ENCODE results near the gene ACCSL.

The ACCSL gene

DNA sequence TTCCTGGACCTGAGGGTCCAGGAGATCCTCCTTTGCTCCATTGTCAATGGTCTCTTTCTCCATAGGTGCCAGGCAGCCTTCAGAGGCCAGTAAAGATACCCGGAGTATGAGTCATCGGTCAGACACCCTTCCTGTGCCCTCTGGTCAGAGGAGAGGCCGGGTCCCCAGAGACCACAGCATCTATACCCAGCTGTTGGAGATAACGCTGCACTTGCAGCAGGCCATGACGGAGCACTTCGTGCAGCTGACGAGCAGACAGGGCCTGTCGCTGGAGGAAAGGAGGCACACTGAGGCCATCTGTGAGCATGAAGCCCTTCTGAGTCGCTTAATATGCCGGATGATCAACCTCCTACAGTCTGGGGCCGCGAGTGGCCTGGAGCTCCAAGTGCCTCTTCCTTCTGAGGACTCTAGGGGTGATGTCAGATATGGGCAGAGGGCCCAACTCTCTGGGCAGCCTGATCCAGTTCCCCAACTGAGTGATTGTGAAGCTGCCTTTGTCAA, at the start of gene ACCSL:
ACCSL (plus strand) TSS at position 51 of the 501 bp plus-strand sequence; CDS start at position 107, 56 bp downstream.
- DNase-seq, result no peak

DNA sequence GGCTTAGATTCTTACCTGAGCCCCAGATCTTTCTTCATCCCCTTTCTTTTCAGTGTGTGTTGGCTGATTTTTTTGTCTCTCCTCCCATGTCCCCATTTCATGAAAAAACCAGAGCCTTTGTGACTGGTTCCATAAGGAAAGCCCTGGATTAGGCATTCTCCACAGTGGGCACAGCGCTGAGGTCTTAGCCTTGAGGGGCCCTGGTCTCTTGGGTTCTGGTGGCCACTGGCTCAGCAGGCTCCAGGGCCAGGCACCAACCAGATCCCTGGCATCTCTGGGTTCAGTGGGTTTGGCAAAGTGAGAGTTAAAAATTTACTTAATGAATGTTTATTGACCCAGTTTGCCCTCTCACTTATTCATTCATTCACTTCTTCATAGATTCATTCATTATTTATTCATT, 49.5 kb upstream of the ACCSL start:
- DNase-seq, result no peak

DNA sequence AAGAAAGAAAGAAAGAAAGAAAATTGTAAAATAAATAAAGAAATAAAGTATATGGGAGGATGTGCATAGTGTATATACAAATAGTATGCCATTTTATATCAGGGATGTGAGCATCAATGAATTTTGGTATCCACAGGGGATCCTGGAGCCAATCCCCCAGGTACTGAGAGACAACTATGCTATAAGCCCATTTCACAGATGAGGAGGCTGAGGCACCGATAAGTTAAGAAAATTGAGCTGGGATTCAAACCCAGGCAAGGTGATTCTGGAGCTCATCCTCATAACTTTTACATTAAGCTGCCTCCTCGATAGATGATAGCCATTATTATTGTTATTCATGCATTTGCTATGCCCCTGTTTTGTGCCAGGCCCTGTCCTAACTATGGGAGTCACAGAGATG, 47.0 kb upstream of the ACCSL start:
- DNase-seq, result no peak

DNA sequence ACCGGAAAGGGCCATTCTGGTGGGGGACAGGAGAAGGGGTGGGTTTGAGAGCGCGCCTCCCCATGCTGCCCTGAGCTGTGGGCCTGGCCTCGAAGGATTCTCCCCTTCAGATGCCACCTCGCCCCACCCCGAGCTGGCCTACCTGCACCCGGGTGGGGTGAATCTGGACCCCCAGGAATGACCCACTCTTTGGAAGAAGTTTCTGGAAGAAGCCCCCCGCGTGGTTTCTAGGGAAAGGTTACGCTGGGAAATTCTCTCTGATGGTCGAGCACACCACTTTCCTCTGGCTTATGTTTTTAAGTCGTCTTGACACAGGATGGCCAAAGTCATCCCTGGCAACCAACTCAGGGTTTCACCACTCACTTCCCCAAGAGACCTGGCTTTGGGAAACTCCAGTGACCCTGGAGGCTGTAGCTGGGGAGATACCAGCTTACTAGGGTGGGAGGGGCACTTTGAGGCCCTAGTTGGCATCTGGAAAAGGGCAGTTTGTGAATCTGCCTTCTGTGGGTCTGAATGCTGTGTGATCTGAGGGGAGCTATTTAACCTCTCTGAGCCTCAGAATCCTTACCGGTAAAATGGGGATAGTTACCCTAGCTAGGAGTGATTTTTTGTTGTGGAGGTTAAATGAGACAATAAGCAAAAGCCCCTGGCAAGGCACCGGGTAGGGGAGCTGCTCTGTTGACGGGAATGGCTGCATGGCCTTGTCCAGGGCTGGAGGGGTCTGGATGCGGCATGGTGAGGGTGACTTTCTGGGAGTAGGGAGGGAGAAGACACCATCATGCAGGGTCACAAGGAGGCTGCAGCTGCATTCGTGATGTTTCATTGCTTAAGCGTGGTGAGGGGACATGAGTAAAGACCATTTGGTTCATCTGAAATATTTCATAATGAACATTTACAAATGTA, 45.3 kb upstream of the ACCSL start:
- no peak for DNase-seq

DNA sequence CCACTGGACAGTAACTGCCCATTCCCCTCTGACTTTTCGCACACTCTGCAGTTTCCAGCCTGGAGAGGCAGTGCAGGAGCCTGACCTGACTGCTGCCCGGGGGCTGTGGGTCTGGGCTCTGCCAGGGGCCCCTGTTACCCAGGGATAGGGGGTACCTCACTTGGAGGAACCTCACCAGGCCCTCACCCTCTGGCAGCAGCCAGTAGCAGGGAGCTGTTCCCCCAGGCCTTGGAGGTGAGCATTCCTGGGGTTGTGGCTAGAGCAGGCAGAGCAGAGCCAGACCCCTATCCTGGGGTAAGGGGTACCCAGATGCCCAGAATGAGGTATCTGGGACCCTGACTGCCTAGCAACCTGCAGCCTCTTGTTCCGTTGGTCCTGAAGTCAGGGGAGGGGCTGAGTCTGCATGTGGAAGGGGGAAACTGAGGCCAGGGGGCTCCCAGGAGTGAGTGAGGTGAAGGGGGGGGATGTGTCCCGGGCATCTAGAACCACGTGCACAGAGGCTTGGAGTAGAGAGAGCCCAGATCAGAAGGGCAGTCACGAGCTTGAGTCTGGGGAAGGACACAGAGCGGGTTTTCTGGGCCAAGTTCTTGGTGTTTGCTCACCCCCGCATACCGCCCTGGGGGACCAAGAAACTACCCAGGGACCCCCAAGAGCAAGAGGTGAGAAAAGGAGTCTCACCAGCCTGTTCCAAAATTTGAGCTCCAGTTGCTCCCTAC, 43.9 kb upstream of the ACCSL start:
- DNase-seq, result no peak

DNA sequence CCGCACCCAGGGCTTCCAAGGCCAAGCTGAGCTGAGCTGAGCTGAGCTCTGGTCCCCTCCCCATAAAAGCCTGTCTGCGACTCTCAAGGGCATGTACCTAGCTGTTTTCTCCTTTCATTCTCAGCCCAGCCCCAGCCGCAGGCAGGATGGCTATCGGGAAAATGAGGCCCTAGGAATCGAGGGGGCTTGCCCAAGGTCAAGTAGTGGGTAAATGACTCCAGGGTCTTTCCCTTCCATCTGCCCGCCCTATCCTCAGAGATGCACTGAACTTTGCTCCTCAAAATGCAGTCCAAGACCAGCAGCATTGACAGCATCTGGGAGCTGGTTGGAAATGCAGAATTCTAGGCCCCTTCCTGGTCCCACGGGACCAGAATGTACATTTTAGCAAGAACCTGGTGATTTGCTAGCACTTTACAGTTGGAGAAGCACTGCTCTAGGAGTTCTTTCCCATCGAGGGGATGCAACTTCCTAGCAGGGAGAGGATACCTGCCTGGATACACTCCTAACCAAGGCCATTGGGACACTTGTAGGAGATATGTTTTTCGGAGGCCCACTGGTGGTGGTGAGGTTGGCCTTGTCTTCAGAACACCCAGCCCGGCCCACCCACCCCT, 43.2 kb upstream of the ACCSL start:
- DNase-seq, result no peak

DNA sequence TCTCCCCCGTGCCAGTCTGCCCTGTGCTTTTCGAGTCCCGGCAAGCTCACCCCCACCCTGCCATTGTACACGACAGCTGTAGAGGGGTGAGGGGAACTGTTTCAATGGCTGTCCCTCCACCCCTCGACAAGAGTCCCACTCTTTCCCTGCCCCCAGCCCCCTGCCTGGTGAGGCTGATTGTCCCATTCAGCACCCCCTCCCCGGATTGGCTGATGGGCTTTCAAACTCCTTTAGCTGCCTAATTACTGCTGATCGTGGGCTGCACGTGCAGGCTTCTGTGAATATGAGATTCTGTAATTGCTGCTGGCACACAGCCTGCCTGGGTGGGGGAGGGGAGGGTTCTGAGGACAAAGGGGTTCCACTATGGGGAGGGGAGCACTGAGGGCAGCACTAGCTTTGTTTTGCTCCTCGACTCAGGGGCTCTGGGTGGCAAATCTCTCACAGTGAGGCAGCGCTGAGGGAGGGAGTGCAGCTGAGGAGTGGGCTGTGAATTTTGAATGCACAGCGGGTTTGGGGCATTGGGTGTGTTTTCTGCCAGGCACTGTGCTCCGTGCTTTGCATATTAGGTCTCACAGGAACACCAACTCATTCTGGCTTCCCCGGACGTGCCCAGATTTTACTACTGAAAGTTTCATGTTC, 42.6 kb upstream of the ACCSL start:
- no peak for DNase-seq

DNA sequence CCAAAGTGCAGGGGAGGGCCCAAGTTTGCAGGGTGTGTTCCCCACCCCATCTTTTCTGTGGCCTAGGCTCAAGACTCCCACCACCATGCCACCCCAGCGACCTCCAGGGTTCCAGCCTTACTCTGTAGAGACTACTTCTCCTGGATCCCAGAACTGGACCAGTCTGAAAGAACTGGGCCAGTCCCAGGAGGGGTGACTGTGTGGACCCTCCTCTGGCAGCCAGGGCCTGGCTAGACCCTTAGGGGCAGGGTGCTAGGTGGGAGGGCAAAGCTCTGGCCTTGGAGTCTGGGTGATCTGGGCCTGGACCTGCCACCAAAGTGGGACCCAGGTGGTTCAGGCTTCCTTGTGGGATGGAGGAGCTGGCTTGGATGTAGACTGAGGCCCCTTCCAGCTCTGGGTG, 41.8 kb upstream of the ACCSL start:
- DNase-seq, result no peak

DNA sequence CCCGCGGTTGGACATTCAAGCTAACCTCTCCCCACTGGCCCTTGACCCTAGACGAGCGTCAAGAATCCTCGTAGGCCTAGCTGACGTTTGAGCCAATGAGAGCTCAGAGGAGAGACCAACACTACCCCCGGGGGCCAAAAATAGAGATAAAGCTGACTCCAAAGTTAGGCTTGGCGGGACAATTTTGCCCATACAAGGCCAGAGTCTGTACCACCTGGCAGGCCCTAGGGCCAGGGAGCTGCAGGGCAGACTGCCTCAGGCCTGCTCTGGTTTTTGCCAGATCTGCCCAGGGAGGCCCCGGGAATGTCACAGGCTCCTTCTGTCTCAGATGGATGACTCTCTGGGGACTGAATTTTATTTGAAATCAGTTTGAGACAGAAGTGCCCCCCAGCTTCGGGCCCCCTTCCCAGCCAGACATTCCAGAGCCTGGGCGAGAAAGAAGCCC, 40.8 kb upstream of the ACCSL start:
- DNase-seq, result no peak

DNA sequence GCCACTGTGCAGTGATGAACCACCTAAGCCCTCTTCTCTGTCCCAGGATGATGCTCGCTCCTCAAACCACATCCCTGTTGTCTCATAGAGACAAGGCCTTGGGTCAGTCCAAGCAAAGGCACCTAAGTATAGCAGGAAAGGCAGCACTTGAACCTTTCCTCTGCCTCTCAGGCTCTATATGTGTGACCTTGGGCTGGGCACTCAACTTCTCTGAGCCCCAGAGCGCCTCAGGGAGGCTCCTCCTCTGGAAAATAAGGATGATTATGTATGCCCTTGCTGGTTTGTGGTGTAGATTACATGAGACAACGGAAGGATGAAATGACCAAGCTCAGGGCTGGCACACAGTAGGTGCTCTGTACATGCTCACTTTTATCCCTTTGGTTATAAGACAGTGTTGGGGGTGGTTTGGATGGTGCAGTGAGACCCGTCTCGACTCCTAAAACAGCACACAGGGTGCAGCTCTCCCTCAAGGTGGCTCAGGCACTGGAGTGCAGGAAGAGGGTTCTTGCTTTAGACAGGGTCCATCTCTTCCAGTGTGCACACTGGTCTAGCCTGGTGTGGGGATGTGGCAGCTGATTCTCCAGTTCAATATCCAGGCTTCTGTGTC, 40.2 kb upstream of the ACCSL start:
- no peak for DNase-seq

DNA sequence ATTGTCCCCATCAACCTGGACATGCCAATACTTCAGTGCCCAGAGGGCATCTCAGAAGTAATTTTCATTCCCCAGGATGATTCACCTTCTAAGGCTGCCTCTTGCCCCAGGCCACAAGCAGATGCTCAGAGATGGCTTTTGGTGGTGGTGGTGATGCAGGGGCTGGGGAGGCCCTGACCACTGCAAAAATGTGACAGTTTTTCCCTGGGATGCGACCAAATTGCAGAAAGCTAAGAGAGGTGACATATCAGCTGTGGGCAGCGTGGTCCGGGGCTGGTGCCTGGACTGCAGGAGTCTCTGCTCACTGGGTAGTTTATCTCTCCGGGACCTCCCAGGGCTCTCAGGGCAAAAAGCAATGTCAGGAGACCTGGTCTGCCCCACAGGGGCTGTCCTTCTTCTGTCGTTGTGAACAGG, 39.7 kb upstream of the ACCSL start:
- no peak for DNase-seq

DNA sequence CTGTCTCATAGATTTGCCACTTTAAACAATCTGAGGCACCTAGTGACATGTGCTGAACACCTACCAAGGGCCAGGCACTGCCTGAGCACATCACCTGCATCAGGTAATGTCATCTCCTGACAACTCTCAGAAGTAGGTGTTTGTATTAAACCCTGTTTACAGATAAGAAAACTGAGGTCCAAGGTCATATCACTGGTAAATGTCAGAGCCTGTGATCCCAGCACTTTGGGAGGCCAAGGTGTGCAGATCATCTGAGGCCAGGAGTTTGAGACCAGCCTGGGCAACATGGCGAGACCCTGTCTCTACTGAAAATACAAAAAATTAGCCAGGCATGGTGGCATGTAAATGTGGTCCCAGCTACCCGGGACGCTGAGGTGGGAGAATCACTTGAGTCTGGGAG, 39.1 kb upstream of the ACCSL start:
- no peak for DNase-seq

DNA sequence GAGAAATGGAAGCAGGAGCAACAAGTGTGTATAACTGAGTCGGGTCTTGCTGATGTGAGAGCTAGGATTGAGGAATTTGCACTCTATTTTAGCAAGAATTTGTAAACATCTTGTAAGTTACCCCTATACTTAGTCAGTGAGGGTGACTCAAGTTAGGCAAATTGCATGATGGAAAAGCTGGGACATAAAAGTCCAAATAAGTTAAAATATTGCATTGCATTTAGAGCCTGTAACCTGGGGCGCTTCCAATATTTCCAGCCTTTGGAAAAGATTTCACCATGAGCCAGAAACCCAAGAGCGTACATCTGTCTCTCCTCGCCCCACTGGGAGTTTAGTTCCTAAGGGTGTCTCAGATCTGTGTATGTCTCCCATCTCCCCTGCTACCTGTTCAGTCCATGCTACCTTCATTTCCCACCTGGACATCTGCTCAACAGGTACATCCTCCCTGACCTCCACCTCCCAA, 37.0 kb upstream of the ACCSL start:
- DNase-seq, result no peak

DNA sequence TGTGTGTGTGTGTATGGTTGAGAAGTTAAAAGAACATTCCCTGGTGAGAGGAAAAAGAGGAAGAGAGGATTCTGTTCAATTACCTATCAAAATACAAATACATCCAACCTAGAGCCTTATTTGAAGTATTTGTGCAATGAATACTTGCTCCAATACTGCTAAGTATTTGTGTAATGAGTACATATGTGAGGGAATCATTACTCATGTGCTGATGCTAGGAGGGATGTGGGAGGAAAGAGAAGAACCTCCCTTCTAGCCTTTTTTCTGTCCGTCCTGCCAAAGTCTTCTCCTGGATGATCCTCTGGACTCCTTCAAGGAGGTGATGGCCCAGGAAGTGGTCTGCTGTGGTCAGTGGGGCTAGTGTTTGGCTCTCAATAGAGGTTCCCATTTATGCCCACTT, 36.0 kb upstream of the ACCSL start:
- no peak for DNase-seq

DNA sequence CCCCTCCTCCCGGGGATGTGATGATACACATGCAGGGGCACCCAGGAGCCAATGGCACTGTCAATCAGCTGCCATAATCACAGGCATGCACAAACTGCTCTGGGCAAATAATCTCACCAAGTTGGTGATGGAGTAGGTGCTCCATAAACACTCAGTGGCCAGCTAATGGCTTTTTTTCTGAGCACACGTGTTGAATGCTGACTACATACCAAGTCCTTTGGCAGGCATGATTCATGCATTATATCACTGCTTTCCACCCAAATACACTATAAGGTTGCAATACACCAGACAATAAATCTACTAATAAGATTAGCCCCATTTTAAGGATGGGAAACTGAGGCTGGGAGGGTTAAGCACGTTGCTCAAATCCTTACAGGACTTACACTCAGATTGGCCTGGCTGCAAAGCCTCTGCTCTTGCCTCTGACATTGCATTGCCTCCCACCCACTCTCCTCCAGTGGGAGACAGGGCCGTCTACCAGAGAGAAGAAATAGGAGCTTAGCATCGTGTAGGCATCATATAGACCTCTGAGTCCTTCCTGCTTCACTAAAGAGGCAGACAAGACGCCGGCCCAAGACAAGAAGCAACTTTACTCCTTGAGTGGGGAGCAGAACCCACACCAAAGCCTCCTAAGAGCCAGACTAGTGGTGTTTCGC, 32.7 kb upstream of the ACCSL start:
- no peak for DNase-seq

DNA sequence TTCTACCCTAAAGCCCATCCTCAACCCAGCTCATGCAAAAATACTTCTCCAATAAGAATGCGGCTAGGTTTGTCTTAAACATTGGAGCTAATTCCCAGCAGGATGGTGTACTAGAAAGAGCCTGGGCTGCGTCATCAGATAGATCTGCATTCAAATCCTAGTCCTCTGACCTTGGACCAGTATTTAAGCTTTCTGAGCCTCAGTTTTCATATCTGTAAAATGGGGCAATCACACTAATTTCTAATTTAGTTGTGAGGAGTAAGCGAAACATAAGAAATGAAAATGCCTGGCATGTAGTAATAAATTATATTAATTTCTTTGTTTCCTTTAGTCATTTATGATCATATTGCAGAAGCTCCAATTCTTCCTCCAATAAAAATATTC, 32.2 kb upstream of the ACCSL start:
- DNase-seq, result no peak

DNA sequence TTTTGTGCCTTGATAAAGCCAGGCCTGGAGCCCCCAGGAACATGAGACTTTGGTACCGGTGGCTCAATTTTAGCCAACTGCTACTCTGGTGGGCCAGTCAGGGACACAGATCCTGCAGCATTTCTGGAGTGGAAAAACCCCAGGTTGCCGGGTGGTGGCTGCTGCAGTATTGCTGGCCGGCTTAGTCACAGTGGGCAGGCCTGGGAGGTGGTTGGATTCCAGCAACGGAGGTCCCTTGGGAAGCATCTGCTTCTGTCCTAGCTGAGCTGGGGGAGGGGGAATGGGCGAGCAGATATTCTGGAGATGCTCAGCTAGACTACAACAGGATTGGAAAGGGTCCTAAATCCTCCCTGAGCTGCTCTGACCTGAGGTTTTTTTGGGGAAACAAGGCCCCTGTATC, 31.6 kb upstream of the ACCSL start:
- DNase-seq, result no peak

DNA sequence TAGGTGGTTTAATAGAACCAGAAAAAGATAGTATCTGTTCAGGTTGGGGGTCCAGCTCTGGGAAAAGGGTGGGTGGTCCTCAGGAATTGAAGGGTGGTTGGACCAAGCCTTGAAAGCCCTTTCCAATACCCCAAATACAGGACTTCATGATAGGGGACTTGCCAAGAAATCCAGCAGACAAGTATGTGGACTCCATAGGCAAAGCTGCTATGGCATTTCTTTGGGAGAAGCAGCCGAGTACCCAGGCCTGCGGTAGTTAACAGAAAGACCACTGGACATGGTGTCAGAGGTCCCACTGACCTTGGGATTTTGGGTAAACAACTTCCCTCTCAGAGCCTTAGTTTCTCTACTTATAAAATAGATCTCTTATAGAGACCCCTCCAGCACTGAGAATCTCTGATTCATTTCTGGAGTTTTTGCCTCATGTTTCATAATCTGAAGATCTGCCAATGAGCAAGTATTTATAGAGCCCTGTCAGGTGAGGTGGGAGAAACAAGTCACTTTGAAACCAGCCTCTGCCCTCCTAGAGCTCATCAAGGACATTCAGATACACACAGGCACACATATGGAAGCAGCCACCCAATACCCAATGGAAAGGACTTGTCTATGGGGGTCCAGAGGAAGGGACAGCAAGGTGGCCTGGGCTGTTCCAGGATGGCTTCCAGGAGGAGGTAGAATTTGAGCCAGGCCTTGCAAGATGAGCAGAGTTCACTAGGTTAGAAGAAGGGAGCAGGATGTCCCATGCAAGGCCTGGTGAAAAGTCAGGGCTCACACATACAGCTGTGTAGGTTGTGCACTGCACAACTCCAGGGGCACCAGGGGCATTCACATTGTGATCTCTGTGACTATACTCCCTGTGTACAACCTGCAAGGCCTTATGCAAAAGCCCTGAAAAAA, 31.0 kb upstream of the ACCSL start:
- no peak for DNase-seq

DNA sequence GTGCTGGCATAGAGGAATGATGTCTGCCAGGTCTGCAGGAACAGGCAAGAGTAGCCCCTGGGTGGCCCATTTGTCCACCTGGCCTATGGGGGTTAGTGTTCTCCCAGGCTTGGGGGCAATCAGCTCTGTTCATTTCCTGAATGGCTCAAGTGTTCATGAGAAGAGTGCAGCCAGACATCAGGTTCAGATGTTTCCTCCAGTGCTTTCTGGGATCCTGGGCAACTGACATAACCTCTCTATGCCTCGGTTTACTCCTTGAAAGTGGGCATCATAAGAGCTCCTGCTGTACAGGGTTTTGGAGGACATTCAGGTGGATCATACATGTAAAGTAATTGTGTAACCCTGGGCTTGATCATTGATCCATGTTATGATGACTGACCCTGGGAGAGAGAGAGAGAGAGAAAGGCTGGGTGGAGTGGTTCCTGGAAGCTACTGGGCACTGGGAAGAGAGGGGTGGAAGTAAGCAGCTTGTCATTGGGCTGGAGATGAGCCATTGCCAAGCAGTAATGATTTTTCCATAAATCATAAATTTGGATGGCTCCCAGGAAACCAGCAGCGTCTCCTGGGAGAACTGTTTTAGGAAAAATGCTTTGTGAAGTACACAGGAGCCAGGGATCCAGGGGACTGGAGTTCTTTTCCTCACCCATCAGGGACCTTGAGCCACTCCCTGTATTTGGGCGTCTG, 30.2 kb upstream of the ACCSL start:
- DNase-seq, result no peak

DNA sequence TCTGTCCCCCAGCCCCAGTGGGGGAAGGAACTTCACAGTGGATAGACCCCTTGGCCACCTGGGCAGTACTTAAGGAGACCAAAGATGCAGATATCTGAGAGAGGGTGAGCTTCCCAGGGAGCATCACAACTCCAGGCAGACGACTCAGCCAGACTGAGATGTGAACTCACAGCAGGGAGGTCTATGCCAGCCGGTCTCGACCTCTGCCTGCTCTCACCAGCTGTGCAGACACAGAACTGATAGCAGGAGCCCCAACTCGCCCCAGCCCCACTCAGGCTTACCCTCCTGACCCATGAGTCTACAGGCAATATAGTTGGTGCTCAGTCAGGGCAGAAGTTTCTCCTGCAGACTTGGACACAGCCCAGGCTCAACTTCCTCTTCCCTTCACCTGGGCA, 29.7 kb upstream of the ACCSL start:
- DNase-seq, result no peak
